ENCODE results near the gene IFT52.

Gene IFT52

DNA sequence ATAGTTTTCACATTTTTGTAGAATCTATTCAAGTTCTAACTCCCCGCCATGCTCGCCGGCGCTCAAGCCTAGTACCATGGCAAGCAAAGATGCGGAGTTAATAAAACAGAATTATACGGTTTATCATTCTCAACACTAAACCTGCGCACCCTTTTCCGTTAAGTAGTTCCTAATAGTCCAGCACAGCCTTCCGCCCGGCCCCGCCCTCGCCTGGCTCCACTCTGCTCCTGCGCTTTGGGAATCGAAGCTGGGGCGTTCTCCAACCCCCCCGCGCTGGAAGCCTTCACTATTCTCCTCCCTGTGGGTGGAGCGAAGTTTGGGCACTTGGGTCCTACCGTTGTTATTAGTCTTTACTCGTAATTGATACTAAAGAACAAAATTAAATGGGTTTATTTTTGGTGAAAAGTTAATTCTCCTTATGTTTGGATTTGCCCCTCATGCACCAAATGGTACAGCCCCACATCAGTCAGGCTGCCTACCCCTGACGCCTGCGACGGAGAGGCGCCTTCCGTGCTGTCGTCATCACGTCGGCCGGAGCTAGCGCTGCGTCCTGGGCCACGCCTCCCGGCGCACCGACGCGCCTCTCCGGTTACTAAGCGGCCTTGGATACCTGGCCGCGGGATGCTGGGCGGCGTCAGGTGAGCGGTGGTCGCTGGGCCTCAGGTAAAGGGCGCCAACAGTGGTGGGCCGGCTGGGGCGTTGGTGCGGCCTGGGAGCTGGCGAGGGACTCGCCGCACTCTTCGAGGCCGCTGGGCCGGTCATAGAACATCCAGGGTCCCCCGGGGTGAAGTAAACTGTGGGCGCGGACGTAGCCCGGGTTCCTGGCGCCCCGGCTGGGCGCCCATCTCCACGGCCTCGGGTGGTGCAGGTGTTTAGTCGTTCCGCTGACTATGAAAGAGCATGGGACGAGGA lies at the start of gene IFT52:
TSS of gene IFT52 (plus strand) at position 546 of the 912 bp plus-strand sequence. CDS start 3,762 bp downstream, outside the sequence.
- peak; percentile 85 for DNase-seq

DNA sequence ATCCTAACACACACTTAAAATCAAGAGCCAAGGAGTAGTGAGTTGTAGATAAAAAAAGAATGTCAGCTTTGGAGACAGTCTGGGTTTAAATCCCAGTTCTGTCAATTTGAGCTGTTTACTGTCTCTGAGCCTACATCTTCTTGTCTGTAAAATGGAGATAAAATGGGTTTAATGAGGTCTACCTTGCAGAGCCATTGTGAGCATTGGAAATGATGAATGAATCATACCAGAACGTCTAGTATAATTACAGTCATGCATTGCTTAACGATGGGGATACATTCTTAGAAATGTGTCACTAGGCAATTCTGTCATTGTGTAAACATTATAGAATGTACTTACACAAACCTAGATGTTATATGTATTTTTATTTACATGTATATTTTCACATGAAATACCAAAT lies 49.5 kb upstream of the IFT52 start:
- no peak for DNase-seq

DNA sequence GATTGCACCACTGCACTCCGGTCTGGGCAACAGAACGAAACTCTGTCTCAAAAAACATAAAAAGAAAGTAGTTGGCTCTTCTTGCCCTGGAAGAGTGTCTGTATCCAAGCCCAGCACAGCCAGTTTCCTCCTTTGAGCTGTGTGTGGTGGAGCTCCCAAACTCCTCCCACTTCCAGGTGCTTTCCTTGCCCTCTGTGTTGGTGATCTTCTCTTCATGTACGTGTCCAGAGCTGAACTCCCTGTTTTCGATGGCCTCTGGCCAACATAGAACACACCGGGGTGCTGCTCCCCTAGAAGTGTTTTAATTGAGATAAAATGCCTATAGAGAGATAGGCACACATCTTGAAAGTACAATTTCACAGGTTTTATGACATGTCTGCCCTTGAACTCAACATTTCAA lies 48.6 kb upstream of the IFT52 start:
- DNase-seq = no peak

DNA sequence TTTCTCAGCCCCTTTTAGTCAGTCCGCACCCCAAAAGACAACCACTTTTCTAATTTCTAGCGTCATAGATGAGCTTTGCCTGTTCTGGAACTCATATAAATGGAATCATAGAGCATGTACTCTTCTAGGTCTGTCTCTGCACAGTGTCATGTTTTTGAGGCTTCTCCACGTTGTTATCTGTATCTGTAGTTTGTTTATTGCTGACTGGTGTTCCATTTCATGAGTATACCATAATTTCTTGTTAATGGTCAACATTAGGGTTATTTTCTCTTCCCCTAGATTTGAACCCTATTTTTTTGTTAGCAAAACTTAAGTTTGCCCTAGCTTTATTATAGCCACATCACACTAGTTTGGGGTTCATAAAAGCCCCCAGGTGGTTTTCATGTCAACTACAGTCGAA lies 48.1 kb upstream of the IFT52 start:
- DNase-seq = no peak

DNA sequence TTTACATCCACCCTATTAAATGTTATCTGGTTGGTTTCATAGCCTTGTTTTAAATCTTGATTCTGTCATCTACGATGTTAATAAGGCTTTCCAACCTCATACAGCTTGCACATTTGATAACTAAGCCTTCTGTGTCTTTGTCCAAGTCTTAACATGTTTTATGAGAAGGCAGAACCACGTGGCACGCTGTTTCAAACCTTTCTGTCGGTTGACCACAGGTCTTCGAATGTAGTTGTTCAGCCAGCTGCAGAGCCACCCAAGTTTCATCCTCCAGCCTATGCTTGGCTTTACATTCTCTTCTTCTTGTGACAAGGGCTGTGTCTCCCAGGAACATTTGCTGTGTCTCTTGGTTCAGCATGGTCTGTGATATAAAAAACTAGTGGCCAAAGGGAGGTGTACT lies 47.6 kb upstream of the IFT52 start:
- DNase-seq = no peak

DNA sequence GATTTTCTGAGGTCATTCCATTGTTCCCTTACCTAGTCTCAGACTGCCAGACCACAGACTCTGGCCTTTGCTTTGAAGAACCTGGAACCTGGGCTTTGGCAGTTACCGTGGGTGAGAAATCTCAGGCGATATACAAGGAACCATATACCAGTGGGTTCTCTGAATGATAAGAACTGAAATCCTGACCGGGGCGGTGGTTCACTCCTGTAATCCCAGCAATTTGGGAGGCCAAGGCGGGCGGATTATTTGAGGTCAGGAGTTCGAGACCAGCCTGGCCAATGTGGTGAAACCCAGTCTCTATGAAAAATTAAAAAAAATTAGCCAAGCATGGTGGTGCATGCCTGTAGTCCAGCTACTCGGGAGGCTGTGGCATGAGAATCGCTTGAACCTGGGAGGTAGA lies 46.2 kb upstream of the IFT52 start:
- no peak for DNase-seq

- DNase-seq = no peak
These were observed 44.7 kb upstream of the IFT52 start for GRCh38 chr20:43545837-43546578.

- DNase-seq = no peak
These were observed 42.4 kb upstream of the IFT52 start for GRCh38 chr20:43548273-43548880.

DNA sequence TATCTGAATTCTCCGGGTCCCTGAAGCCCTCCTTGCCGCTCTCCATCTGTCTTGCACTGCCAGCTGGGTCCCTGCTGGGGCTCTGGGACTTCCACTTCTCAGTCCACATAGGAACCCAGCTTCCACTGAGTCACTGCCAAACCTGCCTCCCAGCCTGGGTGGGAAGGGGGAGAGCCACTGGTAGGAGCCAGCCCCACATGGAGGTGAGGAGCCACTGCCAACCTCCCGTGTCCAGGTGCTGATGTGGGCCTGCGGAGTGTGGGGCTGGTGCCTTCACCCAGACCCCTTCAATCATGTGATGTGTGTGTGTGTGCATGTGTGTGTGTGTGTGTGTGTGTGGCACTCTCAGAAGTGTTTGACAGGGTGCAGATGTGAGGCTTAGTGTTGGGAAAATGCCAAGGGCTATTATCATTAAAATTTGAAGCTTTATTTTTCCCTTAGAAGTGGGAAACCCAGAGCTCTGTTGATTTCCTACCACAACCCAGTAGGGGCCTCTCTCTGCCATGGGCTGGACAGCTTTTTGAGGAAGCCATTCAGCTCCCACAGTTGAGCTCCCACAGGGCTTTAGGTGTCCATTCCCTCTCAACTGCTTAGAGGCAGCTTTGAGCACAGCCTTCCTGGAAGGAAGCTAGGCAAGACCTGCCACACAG lies 41.2 kb upstream of the IFT52 start:
- no peak for DNase-seq

DNA sequence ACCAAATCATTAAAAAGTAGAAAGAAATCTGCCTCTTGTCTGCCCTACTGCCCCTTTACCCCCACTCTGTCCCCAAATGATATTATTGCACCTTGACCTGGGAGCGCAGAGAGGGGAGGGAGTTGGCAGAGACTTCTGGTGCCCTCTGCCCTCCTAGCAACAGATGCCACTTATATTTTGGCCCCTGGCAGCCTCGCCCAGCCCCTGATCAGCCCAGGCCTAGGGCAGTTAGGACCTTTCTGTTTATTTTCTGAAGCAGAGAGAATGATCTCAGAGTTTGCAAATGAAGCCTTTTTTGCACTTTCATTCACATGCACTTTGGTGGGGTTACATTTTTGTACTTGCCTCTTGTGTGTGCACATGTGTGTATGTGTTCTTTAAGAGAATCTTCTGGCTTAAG lies 40.3 kb upstream of the IFT52 start:
- no peak for DNase-seq

DNA sequence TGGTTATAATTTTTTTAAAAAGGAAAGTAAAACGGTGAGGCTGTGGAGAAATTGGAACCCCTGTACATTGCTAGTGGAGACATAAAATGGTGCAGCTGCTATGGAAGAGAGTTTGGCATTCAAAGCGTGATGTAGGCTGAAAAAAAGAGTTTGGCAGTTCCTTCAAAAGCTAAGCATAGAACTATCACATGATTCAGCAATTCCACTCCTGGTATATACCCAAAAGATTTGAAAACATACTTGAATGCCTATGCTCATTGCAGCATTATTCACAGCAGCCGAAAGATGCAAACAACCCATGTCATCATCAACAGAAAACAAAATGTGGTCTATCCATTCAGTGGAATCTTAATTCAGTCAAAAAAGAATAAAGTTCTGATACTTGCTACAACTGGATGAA lies 36.4 kb upstream of the IFT52 start:
- no peak for DNase-seq

DNA sequence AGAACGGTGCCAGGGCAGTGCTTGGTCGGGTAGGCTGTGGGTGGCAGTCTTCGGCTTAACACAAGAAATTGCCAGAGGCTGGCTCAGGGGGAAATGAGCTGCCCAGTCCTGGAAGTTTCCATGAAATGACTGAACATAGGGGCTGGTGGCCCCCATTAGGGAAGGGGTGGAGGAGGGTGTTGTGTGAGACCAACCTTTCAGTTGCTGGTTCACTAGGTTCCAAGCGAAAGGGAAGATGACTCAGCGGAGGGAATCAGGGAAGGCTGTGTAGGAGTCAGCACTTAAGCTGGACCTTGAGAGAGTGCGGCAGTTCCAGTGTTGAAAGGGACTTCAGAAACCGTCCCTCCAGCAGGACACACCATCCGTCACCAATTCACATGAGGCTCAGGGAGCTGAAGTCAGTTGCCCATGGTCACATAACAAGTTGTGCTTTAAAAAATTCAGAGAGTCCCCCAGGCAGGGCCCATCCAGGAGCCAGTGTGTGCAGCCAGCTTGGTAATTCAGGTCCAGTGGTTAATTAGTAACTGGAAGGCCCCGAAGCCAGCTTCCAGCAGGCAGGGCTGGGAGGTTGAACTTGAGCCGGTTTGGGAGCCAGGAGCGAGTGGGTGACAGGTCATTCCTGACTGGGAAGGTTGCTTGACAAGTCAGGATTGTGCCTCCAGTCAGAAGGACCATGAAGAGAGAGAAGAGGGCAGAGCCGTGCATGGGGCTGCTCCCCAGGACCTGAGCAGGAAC lies 32.2 kb upstream of the IFT52 start, which contains the start of gene SGK2:
TSS of gene SGK2 (plus strand) at position 616 of the 735 bp plus-strand sequence. CDS start 7,469 bp downstream, outside the sequence.
- no peak for DNase-seq

DNA sequence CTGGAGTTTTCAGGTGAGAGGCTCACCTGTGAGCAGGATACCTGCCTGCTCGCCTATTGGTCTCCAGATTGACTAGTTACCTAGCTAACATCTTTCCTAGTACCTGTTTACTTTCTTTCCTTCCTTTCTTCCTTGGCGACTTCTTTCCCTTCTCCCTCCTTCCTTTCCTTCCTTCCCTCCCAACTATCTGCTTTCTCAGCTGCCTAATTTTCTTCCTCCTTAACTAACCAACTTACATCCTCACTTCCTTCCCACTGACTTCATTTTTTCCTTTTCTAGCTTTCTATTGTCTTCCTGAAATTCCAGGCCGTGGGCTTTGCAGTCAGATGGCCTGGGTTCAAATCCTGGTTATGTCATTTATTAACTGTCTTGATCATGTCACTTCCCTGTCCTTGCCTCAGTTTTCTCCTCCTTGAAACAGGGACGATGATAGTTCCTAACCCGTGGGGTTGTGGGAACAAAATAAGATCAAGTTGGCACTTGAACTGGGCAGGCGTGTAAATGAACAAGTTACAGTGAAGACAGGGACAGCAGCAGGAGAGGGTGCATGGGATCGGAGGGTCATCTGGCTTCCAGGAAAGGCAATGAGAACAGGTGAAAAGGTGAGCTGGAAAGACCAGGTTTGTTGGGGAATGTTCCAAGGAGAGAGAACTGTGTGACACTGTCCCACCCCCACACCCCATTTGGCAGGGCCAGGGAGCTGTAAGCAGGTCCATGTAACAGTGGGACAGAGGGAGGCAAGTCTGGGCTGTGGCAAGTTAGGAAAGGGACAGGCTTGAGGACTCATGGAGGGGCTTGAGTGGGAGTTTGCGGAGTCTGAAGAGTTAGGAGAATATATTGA lies 31.4 kb upstream of the IFT52 start:
- DNase-seq = no peak

DNA sequence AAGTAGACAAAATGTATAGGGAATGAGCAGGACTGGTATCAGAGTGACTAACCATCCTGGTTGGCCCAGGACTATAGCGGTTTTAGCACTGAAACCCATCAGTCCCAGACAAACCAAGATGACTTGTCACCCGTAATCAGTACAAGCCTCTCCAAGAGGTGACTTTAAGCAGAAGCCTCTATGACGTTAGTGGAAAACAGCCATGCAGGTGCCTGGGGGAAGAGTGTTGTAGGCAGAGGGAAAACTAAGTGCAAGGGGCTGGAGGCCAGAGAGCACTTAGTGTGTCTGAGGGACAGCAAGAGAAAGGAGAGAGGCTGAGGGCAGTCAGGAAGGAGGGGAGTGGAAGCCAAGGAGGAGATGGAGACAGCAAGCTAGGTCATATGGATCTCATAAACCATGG lies 29.8 kb upstream of the IFT52 start:
- DNase-seq = no peak

DNA sequence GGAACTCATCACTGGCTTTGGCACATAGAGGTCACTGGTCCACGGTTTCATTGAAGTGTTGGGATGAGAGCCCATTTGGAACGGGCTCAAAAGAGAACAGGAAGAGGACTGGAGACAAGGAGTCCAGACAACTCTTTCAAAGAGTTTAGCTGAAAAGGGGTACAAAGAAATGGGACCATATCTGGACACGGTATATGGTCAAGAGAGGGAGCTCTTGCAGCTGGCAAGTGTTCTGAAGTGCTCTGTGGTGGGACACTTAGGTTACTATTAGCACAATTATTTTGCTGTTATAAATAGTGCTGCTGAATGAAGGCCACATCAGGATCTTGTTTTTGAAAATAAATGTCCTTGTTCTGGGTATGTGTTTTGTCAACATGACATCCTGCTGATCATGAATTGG lies 27.3 kb upstream of the IFT52 start:
- no peak for DNase-seq

- no peak for DNase-seq
These were observed 26.7 kb upstream of the IFT52 start for GRCh38 chr20:43563991-43564390.

GRCh38 chr20:43564455-43564854 lies 26.3 kb upstream of the IFT52 start:
- no peak for DNase-seq

- DNase-seq = no peak
These were observed 25.6 kb upstream of the IFT52 start for GRCh38 chr20:43564993-43565757.

DNA sequence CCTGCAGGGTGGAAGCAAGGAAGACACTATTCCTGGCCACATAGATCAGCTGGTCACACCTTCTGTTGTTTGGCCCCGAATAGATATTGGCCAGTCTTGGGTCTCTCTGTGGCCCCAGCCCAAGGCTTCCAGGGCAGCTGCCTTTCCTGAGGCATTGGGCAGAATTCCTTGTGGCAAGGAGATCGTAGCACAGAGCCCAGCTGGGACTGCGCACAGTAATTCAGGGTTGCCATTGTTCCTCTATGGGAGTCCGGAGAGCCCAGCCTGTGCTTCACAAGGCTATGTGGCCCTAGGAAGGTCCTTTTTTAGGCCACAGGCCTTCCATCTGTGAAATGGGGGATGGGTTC lies 25.0 kb upstream of the IFT52 start:
- no peak for DNase-seq

GRCh38 chr20:43567477-43567876 lies 23.3 kb upstream of the IFT52 start:
- no peak for DNase-seq

GRCh38 chr20:43568706-43569105 lies 22.0 kb upstream of the IFT52 start:
- no peak for DNase-seq
